Thyroid gland (tissue), 4 donors: ENCODE measurements around the gene GPR42. TPM values are rescaled to one million over a fixed set of nuclear protein-coding genes. Genes with fewer than 3 reads are reported as not detected.

ENCODE experiments used
- DNase-seq, 2 donors: peaks; one replicate each; pipeline ENCODE4 v3.0.0-alpha.2; 2019
- H3K27ac ChIP-seq, 3 donors: fragments of 200-600 bp; sonication (generic); 1 replicate in 2 of 3; 2 replicates in 1 of 3; pipeline ENCODE4 v1.5.1; 2016 to 2019; ENCODE audit warnings: mild to moderate bottlenecking in 1 of 3, moderate library complexity in 1 of 3
- H3K27me3 ChIP-seq: fragments of 200-600 bp; sonication (generic); one replicate; pipeline ENCODE4 v1.5.1; 2019
- H3K36me3 ChIP-seq, 2 donors: fragments of 200-600 bp; sonication (generic); one replicate each; pipeline ENCODE4 v1.5.1; 2016 to 2019
- H3K4me1 ChIP-seq, 2 donors: fragments of 200-600 bp; sonication (generic); one replicate each; pipeline ENCODE4 v1.5.1; 2017 to 2019
- H3K4me3 ChIP-seq, 3 donors: fragments of 200-600 bp; sonication (generic); replicated peaks in 1 of 3; 1 replicate in 2 of 3; 2 replicates in 1 of 3; pipeline ENCODE4 v1.5.1; 2016; ENCODE audit warnings: mild to moderate bottlenecking in 1 of 3
- H3K9me3 ChIP-seq: fragments of 200-600 bp; sonication (generic); one replicate; pipeline ENCODE4 v1.5.1; 2017
- CTCF ChIP-seq, 6 experiments: fragments of 200-600 bp in 3 of 6; fragments of 450-650 bp in 3 of 6; sonication (generic) in 3 of 6; IDR thresholded peaks; one replicate each; pipeline ENCODE4 v1.5.1; 2016 to 2019; ENCODE audit warnings: antibody characterized with exemption in 6 of 6, mild to moderate bottlenecking in 2 of 6, inconsistent platforms in 1 of 6, moderate library complexity in 1 of 6
- POLR2A ChIP-seq, 2 donors: fragments of 450-650 bp; IDR thresholded peaks; one replicate each; pipeline ENCODE4 v1.6.1; 2017; ENCODE audit warnings: antibody characterized with exemption in 2 of 2, mild to moderate bottlenecking in 2 of 2, moderate library complexity in 1 of 2
- WGBS, 2 donors: methylation state at CpG; one replicate each; pipeline ENCODE4 v1.1.5; 2017; 5-methylcytosine and 5-hydroxymethylcytosine counted together
- intact Hi-C: fragments of 100-400 bp; cut with DNase I; formaldehyde crosslinking; loops from one replicate; pipeline ENCODE4 v1.15.1; 2023
- total RNA-seq, 4 donors: library from RNA; depleted of rRNA; stranded (reverse); fragments of >200 nt; gene quantifications; one replicate each; pipeline ENCODE4 v1.2.3, GENCODE V29; 2016

Gene GPR42
- total RNA-seq, 4 donors from 2014 or later: 0.27 TPM; not detected in 3

GRCh38 chr19:35408284-35409171 lies 37.7 kb downstream of the GPR42 start:
- no peak for DNase-seq
- no peak for TF ChIP-seq POLR2A (IDR thresholded peaks at IDR 0.05)
- TF ChIP-seq CTCF (IDR thresholded peaks at IDR 0.05): no peak
- intact Hi-C loops: no loop called here
- no peaks in the 10 kb centered on the region for H3K36me3 ChIP-seq
- no peaks in the 10 kb centered on the region for H3K27me3 ChIP-seq
- no peaks in the 10 kb centered on the region for H3K4me1 ChIP-seq
- no peak overlapping the region for H3K27ac ChIP-seq
- H3K9me3 ChIP-seq: no peaks in the 10 kb centered on the region
- H3K4me3 ChIP-seq: no peak overlapping the region
- 90 to 92% methylated on average over 13 of the region's 13 CpGs for WGBS, 2 donors

DNA sequence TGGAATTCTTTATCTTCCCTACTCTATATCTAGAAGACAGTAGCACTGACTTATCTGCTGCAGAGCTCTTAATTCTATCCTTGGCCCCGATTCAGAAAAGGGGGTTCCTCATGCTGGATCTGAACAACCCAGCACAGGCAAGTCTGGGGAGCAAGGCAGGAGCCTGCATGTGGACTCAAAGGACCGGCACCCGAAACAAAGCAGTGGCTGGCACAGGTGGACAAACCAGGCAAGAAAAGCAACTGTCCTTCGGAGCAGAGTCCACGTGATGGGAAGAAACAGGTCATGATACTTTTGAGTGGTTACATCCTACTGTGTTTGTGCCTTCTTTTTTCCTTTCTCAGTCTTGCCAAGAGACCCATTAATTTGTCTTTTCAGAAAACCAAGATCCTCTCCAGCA lies 38.3 kb downstream of the GPR42 start:
- no peaks in the 10 kb centered on the region for H3K4me1 ChIP-seq
- intact Hi-C loops: no loop called here
- no peak for DNase-seq

GRCh38 chr19:35410487-35410886 lies 39.6 kb downstream of the GPR42 start:
- Histone ChIP-seq H3K4me1 (no peaks in the 10 kb centered on the region), H3K27me3 (no peaks in the 10 kb centered on the region), H3K36me3 (no peaks in the 10 kb centered on the region), H3K9me3 (no peaks in the 10 kb centered on the region), H3K4me3 (no peak overlapping the region), H3K27ac (no peak overlapping the region)
- TF ChIP-seq CTCF (IDR thresholded peaks at IDR 0.05): no peak
- no peak for TF ChIP-seq POLR2A (IDR thresholded peaks at IDR 0.05)
- WGBS, 2 donors: 90 to 92% methylated on average over 5 of the region's 5 CpGs
- intact Hi-C loops: no loop called here
- DNase-seq: no peak

More for the DNA sequence above, 38.3 kb downstream of the GPR42 start:
- no peaks in the 10 kb centered on the region for H3K27me3 ChIP-seq
- TF ChIP-seq POLR2A (IDR thresholded peaks at IDR 0.05): no peak
- no peak for TF ChIP-seq CTCF (IDR thresholded peaks at IDR 0.05)
- H3K4me3 ChIP-seq: no peak overlapping the region
- 81 to 89% methylated on average over 5 of the region's 5 CpGs for WGBS, 2 donors
- H3K27ac ChIP-seq: no peak overlapping the region
- H3K36me3 ChIP-seq: no peaks in the 10 kb centered on the region
- no peaks in the 10 kb centered on the region for H3K9me3 ChIP-seq

DNA sequence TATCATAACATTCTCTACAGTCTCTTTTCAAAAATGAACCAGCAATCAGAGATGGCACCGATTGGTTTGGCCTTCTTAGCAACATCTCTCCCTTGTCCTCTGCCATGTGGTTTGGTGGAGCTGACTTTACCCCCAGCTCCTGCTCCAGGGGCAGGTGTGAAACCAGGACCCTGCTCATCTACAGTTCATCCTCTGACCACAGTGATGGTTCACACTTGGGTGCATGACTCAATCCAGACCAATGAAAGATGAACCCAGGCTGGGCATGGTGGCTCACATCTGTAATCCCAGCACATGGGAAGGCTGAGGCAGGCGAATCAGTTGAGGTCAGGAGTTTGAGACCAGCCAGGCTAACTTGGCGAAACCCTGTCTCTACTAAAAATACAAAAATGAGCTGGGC lies 43.6 kb downstream of the GPR42 start:
- H3K36me3 ChIP-seq: no peaks in the 10 kb centered on the region
- no peak overlapping the region for H3K4me3 ChIP-seq
- no peak for TF ChIP-seq CTCF (IDR thresholded peaks at IDR 0.05)
- no peak for TF ChIP-seq POLR2A (IDR thresholded peaks at IDR 0.05)
- H3K4me1 ChIP-seq: peaks cover 7 to 9% of the 10 kb centered on the region in 2 donors
- intact Hi-C loops: no loop called here
- H3K9me3 ChIP-seq: no peaks in the 10 kb centered on the region
- DNase-seq: no peak
- H3K27ac ChIP-seq: no peak overlapping the region
- no peaks in the 10 kb centered on the region for H3K27me3 ChIP-seq
- 89 to 90% methylated on average over 3 of the region's 3 CpGs for WGBS, 2 donors

DNA sequence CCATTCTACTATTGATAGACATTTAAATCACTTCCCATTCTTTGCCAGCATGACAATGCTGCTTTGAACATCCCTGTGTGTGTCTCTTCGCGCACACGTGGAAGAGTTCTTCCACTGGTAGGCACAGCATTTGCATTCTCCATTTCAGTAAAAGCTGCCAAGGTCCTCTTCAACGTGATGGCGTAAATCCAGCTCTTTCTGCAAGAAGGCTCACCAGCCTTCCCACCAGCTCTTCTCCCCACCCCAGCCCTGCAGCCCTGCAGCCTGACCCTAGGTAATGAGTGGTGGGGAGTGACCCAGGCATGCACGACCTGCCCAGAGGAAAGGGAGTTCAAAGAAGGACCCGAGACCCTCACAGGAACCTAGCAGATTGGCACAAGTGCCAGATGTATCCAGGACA lies 45.5 kb downstream of the GPR42 start:
- Histone ChIP-seq H3K27me3 (no peaks in the 10 kb centered on the region), H3K36me3 (no peaks in the 10 kb centered on the region), H3K4me3 (no peak overlapping the region), H3K27ac (no peak overlapping the region), H3K9me3 (no peaks in the 10 kb centered on the region), H3K4me1 (peaks cover 7 to 15% of the 10 kb centered on the region in 2 donors)
- TF ChIP-seq CTCF (IDR thresholded peaks at IDR 0.05) (no peak), POLR2A (IDR thresholded peaks at IDR 0.05) (no peak)
- peak; percentile 71 to 73 for DNase-seq
- WGBS, 2 donors: 24 to 28% methylated on average over 7 of the region's 7 CpGs
- intact Hi-C loops: no loop called here
